ENCODE results near the gene PLPP2.

GRCh38 chr19:280541-281009, 10.6 kb downstream of the PLPP2 start:
- TF ChIP-seq CTCF (IDR thresholded peaks at IDR 0.05; ENCODE audit: low read depth, low read length, poor library complexity, severe bottlenecking), result no peak
- TF ChIP-seq EZH2phosphoT487 (IDR thresholded peaks at IDR 0.05; ENCODE audit: borderline replicate concordance, low read length), result no peak
